ENCODE data around the gene LRRC59.
"Not testable (repeated sequence)": the region's sequence is repeated elsewhere in the genome, so short reads cannot be mapped to it uniquely, and the experiment has no call there.

LRRC59 gene

DNA sequence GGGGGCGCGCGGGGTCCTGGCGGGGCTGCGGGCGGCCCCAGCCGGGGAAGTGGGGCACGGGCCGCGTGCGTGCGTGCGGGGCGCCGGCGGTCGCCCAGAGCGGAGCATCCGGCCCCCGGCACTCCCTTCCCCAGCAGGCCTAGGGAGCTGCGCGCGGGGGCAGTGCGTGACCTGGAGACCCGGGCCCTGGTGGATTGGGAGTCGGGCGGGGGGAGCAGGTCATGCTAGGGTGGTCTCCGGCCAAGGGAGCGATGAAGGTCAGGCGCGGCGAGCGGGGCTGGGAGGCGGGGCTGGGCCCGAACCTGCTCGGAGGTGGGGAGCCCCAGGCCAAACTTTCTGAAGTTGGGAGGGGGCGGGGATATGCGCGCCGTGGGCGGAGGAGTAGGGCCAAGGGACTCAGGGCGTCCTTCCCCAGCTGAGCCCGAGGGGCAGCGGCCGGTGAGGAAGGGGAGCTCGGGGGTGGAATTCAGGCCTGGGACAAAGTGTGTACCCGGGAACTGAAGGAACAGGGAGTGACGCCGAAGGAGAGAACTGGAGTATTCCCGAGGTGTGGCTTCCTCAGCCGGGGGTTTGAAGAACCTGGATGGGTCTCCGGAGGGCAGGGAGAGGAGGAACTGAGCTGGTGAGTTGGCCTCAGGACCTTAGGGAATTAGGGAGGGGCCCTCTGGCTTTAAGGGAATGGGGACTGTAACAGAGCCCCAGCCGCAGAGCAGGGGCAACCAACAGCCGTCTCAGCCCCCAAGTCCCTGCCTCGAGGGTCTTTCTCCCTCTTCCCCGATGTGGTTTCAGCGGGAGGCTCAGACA is 50.8 kb downstream of the LRRC59 start:
- peak; percentile 30 for DNase-seq (ENCODE audit: low read depth)

DNA sequence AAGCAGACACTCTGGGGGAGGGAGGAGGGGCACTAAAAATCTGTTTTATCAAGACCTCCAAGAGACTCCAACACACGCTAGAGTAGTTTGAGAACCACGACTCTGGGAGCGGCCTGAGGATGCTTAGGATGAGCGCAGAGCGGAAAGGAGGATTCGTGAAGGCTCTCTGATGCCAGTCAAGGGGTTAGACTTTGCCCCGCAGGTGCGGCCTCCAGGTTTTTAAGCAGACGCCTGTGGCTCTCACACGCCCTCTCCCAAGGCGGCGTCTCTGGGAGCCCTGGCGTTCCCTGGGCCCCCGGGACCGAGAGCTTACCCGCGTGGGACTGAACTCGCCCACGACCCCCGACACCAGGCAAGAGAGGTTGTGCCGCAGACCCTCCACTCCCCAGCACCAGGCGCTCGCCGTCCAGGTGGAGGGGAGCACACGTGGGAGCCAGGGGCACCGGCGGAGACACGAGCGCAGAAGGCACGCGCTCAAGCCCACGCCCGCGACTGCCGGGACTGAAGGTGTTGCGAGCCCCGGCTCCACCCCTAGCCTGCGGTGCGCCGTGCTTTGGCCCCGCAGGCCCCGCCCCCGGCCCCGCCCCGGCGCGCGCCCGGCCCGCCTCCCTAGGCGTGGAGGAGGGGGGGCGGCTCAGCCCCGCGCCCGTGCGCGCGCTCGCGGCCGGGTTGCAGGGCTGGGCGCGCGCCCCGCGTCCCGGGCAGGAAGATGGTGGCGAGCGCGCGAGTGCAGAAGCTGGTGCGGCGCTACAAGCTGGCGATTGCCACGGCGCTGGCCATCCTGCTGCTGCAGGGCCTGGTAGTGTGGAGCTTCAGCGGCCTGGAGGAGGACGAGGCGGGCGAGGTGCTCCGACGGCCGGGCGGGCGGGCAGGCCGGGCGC is 51.7 kb downstream of the LRRC59 start, which contains the start of gene XYLT2:
Gene XYLT2, plus strand, starts transcription at position 695 of the 881 bp plus-strand sequence. Its CDS starts 15 bp downstream, at position 710.
- peak; percentile 86 for DNase-seq (ENCODE audit: low read depth)

DNA sequence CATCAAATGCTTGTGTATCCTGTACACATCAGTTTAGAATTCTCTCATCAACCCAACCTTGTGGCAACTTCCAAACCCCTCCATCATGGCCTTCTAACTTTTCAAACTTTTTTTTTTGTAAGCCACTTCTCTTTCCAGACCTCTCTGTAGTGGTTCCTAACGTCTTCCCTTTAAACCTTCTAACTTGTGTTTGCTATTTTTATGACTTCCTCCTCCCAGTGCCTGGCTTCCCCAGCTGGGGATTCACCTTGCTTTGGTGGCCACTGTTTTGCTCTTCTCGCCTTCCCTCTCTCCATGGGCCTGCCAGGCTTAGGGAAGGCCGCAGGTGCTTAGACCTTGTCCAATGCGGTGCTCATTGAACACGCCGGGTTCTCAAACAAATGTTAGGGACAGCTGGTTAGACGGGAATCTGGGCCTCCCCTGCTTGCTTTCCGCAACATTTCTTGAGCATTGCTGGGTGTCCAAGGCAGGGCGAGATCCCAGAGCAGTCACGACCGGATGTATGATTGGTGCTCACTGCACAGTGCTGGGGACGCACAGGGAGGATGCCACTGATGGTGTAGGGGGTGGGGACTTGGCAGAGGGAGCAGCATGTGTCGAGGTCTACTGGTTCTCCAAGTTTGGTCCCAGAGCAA is 52.5 kb downstream of the LRRC59 start:
- DNase-seq (ENCODE audit: low read depth) = no peak

DNA sequence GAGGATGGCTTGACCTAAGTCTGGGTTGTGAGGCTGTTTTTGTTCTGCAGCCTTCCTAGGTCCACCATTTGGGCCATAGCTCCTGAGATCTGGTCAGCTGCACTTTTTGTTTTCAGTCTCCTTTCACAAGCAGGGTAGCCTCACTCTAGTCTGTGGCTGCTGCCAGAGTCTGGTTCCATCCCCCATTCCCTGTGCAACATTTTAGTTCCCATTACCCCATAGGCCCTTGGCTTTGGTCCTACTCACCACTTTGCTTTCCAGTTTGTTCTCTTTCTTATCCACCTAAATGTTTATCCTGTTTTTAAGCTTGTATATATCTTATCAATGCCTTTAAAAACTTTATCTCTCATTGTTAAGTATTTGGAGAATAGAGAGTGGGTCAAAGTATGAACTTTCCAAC is 57.9 kb downstream of the LRRC59 start:
- no peak for DNase-seq (ENCODE audit: low read depth)

DNA sequence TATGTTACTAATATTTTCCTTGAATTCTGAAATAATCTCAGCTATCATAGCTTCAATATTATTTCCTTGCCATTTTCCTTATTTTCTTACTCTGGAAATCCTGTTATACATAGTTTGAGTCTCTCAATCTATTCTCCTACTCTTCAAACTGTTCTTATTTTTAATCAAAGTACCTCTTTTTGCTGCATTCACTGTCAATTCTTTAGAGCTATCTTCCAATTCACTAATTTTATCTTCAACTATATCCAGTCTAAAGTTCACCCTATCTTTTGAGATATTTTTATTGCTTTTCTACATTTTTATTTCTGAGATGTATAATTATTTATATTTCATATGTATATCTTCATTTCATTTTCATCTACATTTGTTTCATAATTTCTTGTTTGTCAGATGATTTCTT is 58.7 kb downstream of the LRRC59 start:
- DNase-seq (ENCODE audit: low read depth) = no peak

DNA sequence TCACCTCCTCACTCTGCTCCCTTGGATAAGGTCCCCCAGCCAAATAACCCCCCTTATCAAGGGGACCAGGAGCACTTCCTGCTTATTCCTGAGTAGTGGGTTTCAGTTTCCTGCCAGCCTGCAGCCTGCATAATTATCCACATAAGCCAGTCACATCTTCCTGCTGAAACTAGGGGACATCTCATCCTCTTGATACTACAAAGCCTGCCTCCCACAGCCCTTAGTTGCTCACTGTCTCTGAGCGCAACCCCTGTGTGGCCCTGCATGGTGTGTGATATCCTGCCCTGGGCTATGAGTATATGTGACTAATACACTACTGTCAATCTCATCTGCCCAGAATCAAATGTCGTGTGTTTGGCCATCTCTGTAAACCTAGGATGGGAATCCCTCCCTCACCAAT is 59.4 kb downstream of the LRRC59 start:
- no peak for DNase-seq (ENCODE audit: low read depth)

DNA sequence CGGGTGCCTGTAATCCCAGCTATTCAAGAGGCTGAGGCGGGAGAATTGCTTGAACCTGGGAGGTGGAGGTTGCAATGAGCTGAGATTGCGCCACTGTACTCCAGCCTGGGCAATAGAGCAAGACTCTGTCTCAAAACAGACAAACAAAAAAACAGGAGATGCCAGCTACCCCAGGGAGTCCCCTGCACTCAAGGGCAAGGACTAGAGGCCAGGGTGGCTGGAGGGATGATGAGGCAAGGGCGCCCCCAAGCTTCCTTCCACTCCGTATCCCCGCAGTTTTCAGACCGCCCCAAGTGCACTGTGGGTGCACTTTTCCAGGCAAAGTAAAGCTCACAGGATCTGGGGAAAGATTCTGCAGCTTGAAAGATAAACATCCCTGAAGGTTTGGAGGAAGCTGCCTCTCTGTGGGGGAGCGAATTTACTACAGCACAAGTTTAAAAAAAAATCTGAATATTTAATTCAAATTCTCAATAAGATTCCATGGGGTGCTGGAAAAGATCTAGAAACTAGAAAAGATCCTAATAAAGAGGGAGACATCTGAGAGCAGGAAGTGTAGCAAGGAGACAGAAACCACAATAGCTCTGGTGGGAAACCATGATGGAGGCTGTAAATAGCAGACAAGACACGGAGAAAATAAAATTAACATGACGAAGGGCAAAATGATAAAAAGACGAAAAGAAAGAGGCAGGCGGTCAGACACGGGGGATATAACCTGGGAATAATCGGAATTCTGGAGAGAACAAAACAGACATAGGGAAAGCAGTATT is 63.8 kb downstream of the LRRC59 start:
- DNase-seq (ENCODE audit: low read depth) = not testable (repeated sequence)

DNA sequence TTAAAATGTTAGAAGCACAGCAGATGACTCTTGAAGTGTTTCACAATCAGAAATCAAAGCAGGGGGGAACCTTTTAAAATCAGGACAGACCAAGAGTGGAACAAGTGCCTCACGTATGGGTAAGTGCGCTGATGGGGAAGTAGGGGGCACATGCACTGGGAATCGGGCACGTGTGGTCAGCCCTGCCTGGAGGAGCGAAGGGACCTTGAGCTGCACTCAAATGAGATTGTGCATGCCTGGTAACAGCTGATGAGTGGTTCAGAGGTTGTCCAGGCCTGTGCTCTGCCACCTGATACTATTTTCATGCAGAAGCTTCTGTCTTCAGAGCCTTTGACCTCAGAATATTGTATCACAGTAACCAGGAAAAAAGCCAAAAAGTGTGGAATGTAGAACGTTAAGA is 65.1 kb downstream of the LRRC59 start:
- no peak for DNase-seq (ENCODE audit: low read depth)
